Measurements from ENCODE around the gene GDF15. TPM values are rescaled to one million over a fixed set of nuclear protein-coding genes. Genes with fewer than 3 reads are reported as not detected.

The GDF15 gene
- total RNA-seq, 2 donors from 2014 or later: 40.5 to 86.1 TPM

- H3K9me3 ChIP-seq: no peaks in the 10 kb centered on the region
- H3K4me1 ChIP-seq: peaks cover 25% of the 10 kb centered on the region
- ATAC-seq (no peak), DNase-seq (no peak)
- TF ChIP-seq CTCF (IDR thresholded peaks at IDR 0.05) (no peak), POLR2A (IDR thresholded peaks at IDR 0.05) (no peak)
- no peaks in the 10 kb centered on the region for H3K36me3 ChIP-seq (replicated peaks in 1 of 2; ENCODE audit: insufficient read depth in 1 of 2, low read depth in 2 of 2)
- no peak overlapping the region for H3K4me3 ChIP-seq
- whole genome bisulfite sequencing, 2 donors: 83 to 84% methylated on average over 5 to 32 of the region's 34 CpGs
- intact Hi-C loops (cut with DNase I): no loop called here
- H3K27ac ChIP-seq: no peak overlapping the region
- H3K27me3 ChIP-seq: no peaks in the 10 kb centered on the region
Observed at GRCh38 chr19:18431351-18432197, 45.6 kb downstream of the GDF15 start.

GRCh38 chr19:18432275-18433014 lies 46.5 kb downstream of the GDF15 start:
- DNase-seq: no peak
- TF ChIP-seq CTCF (IDR thresholded peaks at IDR 0.05): no peak
- TF ChIP-seq POLR2A (IDR thresholded peaks at IDR 0.05): no peak
- Histone ChIP-seq H3K27me3 (no peaks in the 10 kb centered on the region), H3K36me3 (replicated peaks in 1 of 2; ENCODE audit: insufficient read depth in 1 of 2, low read depth in 2 of 2) (no peaks in the 10 kb centered on the region), H3K27ac (peak overlapping the region in 1 of 4 donors; percentile 43), H3K4me1 (peaks cover 31% of the 10 kb centered on the region), H3K9me3 (no peaks in the 10 kb centered on the region), H3K4me3 (no peak overlapping the region)
- intact Hi-C loops (cut with DNase I): no loop called here
- WGBS, 2 donors: 81 to 90% methylated on average over 4 to 10 of the region's 13 CpGs
- no peak for ATAC-seq

- DNase-seq: peak in 1 of 4 donors; percentile 42
- peaks cover 38% of the 10 kb centered on the region for H3K4me1 ChIP-seq
- no peaks in the 10 kb centered on the region for H3K27me3 ChIP-seq
- H3K36me3 ChIP-seq (replicated peaks in 1 of 2; ENCODE audit: insufficient read depth in 1 of 2, low read depth in 2 of 2): no peaks in the 10 kb centered on the region
- H3K4me3 ChIP-seq: no peak overlapping the region
- TF ChIP-seq CTCF (IDR thresholded peaks at IDR 0.05) (no peak), POLR2A (IDR thresholded peaks at IDR 0.05) (no peak)
- 23 to 100% methylated on average over 1 to 55 of the region's 59 CpGs for WGBS, 2 donors
- H3K27ac ChIP-seq: peak overlapping the region in 3 of 4 donors; percentile 43 to 59 (median 45)
- no peak for ATAC-seq
- H3K9me3 ChIP-seq: no peaks in the 10 kb centered on the region
- intact Hi-C loops (cut with DNase I): no loop called here
Observed at GRCh38 chr19:18433015-18433691, 47.2 kb downstream of the GDF15 start.

- TF ChIP-seq CTCF (IDR thresholded peaks at IDR 0.05) (no peak), POLR2A (IDR thresholded peaks at IDR 0.05) (no peak)
- no peaks in the 10 kb centered on the region for H3K36me3 ChIP-seq (replicated peaks in 1 of 2; ENCODE audit: insufficient read depth in 1 of 2, low read depth in 2 of 2)
- H3K27me3 ChIP-seq: no peaks in the 10 kb centered on the region
- whole genome bisulfite sequencing, 2 donors: 18 to 28% methylated on average over 17 to 59 of the region's 60 CpGs
- no peak for ATAC-seq
- H3K4me3 ChIP-seq: no peak overlapping the region
- peak overlapping the region in 3 of 4 donors; percentile 45 to 59 (median 53) for H3K27ac ChIP-seq
- no peak for DNase-seq
- peaks cover 45% of the 10 kb centered on the region for H3K4me1 ChIP-seq
- intact Hi-C loops (cut with DNase I): no loop called here
- H3K9me3 ChIP-seq: no peaks in the 10 kb centered on the region
Observed at GRCh38 chr19:18433735-18434398, 47.9 kb downstream of the GDF15 start.
